GM19438 (cell line): ENCODE results near the gene ALKBH2.
A peak's percentile ranks its signal among the peaks of the same experiment; 100 is the strongest.

Experiments
- ATAC-seq: cut with Tn5 transposase; IDR thresholded peaks from one replicate; pipeline ENCODE4 v1.9.1; 2021; ENCODE audit warnings: low read depth; ENCODE audit not compliant: unreplicated experiment

Gene ALKBH2

GRCh38 chr12:109093022-109093918 is at the start of gene ALKBH2:
Gene ALKBH2 (minus strand): TSS chr12:109093472. CDS start chr12:109092786, 686 bp downstream.
- peak; percentile 48 for ATAC-seq

GRCh38 chr12:109140560-109140959 is 47.3 kb upstream of the ALKBH2 start:
- no peak for ATAC-seq

- ATAC-seq: no peak
Observed at GRCh38 chr12:109139791-109140190, 46.5 kb upstream of the ALKBH2 start.

- ATAC-seq: no peak
Observed at GRCh38 chr12:109139360-109139759, 46.1 kb upstream of the ALKBH2 start.

GRCh38 chr12:109137055-109137454 is 43.8 kb upstream of the ALKBH2 start:
- ATAC-seq: no peak

GRCh38 chr12:109134186-109134917 is 41.1 kb upstream of the ALKBH2 start:
- ATAC-seq: no peak

GRCh38 chr12:109131154-109132050 is 38.1 kb upstream of the ALKBH2 start:
- no peak for ATAC-seq

GRCh38 chr12:109130297-109131153 is 37.3 kb upstream of the ALKBH2 start:
- ATAC-seq: no peak

GRCh38 chr12:109127533-109128242 is 34.4 kb upstream of the ALKBH2 start:
- no peak for ATAC-seq

GRCh38 chr12:109126784-109127183 is 33.5 kb upstream of the ALKBH2 start:
- no peak for ATAC-seq

- no peak for ATAC-seq
Observed at GRCh38 chr12:109125791-109126190, 32.5 kb upstream of the ALKBH2 start.

- ATAC-seq: no peak
Observed at GRCh38 chr12:109124878-109125648, 31.8 kb upstream of the ALKBH2 start.

GRCh38 chr12:109121346-109121880 is 28.1 kb upstream of the ALKBH2 start:
- ATAC-seq: no peak

GRCh38 chr12:109120557-109120956 is 27.3 kb upstream of the ALKBH2 start:
- no peak for ATAC-seq

GRCh38 chr12:109120095-109120494 is 26.8 kb upstream of the ALKBH2 start:
- ATAC-seq: no peak

GRCh38 chr12:109116611-109116949 is 23.3 kb upstream of the ALKBH2 start:
- ATAC-seq: no peak

GRCh38 chr12:109115758-109116610 is 22.7 kb upstream of the ALKBH2 start, which contains the start of gene ACACB:
Gene ACACB (plus strand): TSS chr12:109116587. CDS start chr12:109139406, 22,819 bp downstream.
- no peak for ATAC-seq
